Pancreas (tissue), 10 donors: ENCODE measurements around the gene HOXC13. TPM values are rescaled to one million over a fixed set of nuclear protein-coding genes. Genes with fewer than 3 reads are reported as not detected.

Source experiments
- ATAC-seq, 4 donors: fragments of 200-7000 bp; cut with Tn5 transposase; one replicate each; pipeline versions ENCODE4 v1.8.0 to v1.9.1; 2020; ENCODE audit warnings: mild to moderate bottlenecking in 4 of 4, moderate library complexity in 4 of 4
- DNase-seq, 6 donors: peaks; one replicate each; pipeline ENCODE4 v3.0.0-alpha.2; 2020
- FAIRE-seq: peaks from 2 replicates; lab custom pipeline; 2012; peaks lifted over from hg19 to GRCh38; lab: Jason Lieb, UNC
- H3K27ac ChIP-seq, 4 donors: fragments of 200-600 bp; sonication (generic); 1 replicate in 3 of 4; 2 replicates in 1 of 4; pipeline versions ENCODE4 v1.5.0 to v1.8.0; 2020
- H3K27me3 ChIP-seq, 4 donors: fragments of 200-600 bp; one replicate each; pipeline ENCODE4 v1.8.0; 2021
- H3K36me3 ChIP-seq, 3 donors: fragments of 200-600 bp; sonication (generic) in 1 of 3; one replicate each; pipeline versions ENCODE4 v1.5.0 to v1.8.0; 2020 to 2021
- H3K4me1 ChIP-seq, 3 donors: fragments of 200-600 bp; one replicate each; pipeline ENCODE4 v1.8.0; 2021
- H3K4me3 ChIP-seq, 4 donors: fragments of 200-600 bp; sonication (generic) in 2 of 4; one replicate each; pipeline versions ENCODE4 v1.5.0 to v1.8.0; 2020 to 2021
- H3K9me3 ChIP-seq, 4 donors: fragments of 200-600 bp; one replicate each; pipeline ENCODE4 v1.8.0; 2021
- WGBS, 2 donors: extraction: QIAGEN DNeasy Blood & Tissue Kit; methylation state at CpG; one replicate each; pipeline ENCODE4 v1.1.7; 2013; 5-methylcytosine and 5-hydroxymethylcytosine counted together
- intact Hi-C, 3 donors: fragments of 100-400 bp; cut with DNase I; formaldehyde crosslinking; loops; one replicate each; pipeline versions ENCODE4 v1.11.1 to v1.14.2; 2022
- polyA plus RNA-seq, 2 donors: library from polyadenylated mRNA; stranded (reverse); fragments of 200-250 nt; gene quantifications; one replicate each; pipeline ENCODE4 v1.2.3, GENCODE V29; 2013
- total RNA-seq, 6 donors: library from RNA; stranded (reverse); fragmentation: NEBNext Ultra II Directional in 4 of 6; extraction: Animal tissue kit (Norgen Biotek cat#: 25700) in 4 of 6; gene quantifications; one replicate each; pipeline versions ENCODE4 v1.2.1 to v1.2.4, GENCODE V29; 2021 to 2023
- TF ChIP-seq, protein P1 (sequence below), 4 donors: fragments of 200-600 bp; sonication (generic) in 3 of 4; IDR thresholded peaks; one replicate each; pipeline versions ENCODE4 v1.5.0 to v1.8.0; 2021; ENCODE audit warnings: antibody characterized with exemption in 4 of 4
- donor health status: healthy with polysubstance abuse.
- donor health status: DM: no; HTN: no; CAD: no; lungs with moderate emphysema.
- donor health status: DM: no; HTN: no; CAD: no.
- donor health status: control.
- donor health status: control.
- donor health status: Bipolar disorder and iron deficiency.
- donor health status: DM: yes; HTN: yes; CAD: no.
- donor health status: DM: no; HTN: no; CAD: no.
- donor health status: DM: no; HTN: no; CAD: no.
- donor health status: DM: yes; HTN: yes; CAD: no.

Gene HOXC13
- total and polyA plus RNA-seq, 8 donors = 0.06 TPM; not detected in 7

DNA sequence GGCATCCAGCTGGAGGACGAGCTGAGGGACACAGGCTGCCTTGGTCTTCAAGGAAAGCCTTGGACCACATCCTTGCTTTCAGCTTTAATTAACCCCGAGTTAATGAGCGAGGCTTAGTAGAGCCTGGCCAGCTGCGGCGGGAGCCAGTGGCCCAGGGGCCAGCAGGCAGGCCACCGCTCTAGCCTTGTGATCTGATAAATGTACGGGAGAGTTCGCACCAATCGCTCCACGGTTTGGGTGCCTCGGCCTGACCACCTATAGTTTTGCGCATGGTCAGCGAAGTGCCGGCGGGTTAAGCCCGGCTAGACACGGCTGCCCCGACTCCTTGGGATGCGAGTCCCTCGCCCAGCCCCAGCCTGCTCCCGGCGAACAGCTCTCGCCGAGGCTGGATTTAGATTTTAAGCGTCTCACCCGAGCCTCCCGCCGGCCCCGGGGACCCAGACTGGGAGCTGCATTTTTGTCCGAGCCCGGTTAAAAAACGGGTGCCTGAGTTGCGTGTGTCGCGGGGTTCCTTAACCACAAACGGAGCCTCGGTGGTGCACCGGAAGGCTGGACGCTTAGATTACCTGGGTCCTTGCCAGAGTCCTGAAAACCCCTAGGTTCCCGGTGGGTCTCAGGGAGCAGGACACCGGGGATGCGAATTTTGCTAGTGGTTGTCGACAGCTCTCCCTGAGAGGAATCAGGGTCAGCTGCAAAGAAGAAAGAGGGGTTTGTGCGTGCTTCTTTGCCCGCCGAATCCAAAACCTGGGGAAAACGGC lies 13.1 kb downstream of the HOXC13 start:
- no peak for FAIRE-seq
- peaks cover 7 to 67% (median 20%) of the 10 kb centered on the region in 4 donors for H3K27me3 ChIP-seq

DNA sequence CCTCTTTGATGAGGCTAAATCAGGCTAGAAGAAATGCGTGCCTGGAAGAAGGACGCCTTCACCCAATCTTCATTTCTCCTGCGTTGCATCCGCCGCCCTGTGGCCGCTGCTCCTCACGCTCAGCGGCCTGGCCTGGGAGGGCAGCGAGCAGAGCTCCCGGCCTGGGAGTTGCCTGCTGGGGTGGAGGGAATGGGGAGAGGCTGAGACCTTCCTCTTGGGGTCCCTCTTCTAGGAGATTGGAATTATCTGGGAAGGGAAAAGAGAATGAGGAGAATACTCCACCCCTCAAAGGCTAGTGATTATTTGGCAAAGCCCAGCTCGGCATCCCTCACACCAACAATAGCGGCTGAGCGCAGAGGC lies 13.7 kb downstream of the HOXC13 start:
- DNase-seq (peak in 1 of 6 donors; percentile 24), FAIRE-seq (no peak), ATAC-seq (no peak)
- TF ChIP-seq, protein P1, sequence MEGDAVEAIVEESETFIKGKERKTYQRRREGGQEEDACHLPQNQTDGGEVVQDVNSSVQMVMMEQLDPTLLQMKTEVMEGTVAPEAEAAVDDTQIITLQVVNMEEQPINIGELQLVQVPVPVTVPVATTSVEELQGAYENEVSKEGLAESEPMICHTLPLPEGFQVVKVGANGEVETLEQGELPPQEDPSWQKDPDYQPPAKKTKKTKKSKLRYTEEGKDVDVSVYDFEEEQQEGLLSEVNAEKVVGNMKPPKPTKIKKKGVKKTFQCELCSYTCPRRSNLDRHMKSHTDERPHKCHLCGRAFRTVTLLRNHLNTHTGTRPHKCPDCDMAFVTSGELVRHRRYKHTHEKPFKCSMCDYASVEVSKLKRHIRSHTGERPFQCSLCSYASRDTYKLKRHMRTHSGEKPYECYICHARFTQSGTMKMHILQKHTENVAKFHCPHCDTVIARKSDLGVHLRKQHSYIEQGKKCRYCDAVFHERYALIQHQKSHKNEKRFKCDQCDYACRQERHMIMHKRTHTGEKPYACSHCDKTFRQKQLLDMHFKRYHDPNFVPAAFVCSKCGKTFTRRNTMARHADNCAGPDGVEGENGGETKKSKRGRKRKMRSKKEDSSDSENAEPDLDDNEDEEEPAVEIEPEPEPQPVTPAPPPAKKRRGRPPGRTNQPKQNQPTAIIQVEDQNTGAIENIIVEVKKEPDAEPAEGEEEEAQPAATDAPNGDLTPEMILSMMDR (IDR thresholded peaks at IDR 0.05) = no peak
- Histone ChIP-seq H3K9me3 (no peaks in the 10 kb centered on the region), H3K4me3 (no peak overlapping the region), H3K27me3 (peaks cover 7 to 68% (median 20%) of the 10 kb centered on the region in 4 donors), H3K4me1 (no peaks in the 10 kb centered on the region), H3K36me3 (no peaks in the 10 kb centered on the region), H3K27ac (no peak overlapping the region)
- WGBS, 2 donors = 7 to 11% methylated on average over 13 of the region's 13 CpGs
- intact Hi-C loops = no loop called here

More for the DNA sequence above, 13.1 kb downstream of the HOXC13 start:
- Histone ChIP-seq H3K4me1 (no peaks in the 10 kb centered on the region), H3K4me3 (no peak overlapping the region), H3K9me3 (no peaks in the 10 kb centered on the region), H3K27ac (no peak overlapping the region), H3K36me3 (no peaks in the 10 kb centered on the region)
- intact Hi-C loops = no loop called here
- 5 to 6% methylated on average over 47 of the region's 47 CpGs for whole genome bisulfite sequencing, 2 donors
- ATAC-seq = no peak
- no peak for DNase-seq
- TF ChIP-seq, protein P1 (IDR thresholded peaks at IDR 0.05) = no peak

DNA sequence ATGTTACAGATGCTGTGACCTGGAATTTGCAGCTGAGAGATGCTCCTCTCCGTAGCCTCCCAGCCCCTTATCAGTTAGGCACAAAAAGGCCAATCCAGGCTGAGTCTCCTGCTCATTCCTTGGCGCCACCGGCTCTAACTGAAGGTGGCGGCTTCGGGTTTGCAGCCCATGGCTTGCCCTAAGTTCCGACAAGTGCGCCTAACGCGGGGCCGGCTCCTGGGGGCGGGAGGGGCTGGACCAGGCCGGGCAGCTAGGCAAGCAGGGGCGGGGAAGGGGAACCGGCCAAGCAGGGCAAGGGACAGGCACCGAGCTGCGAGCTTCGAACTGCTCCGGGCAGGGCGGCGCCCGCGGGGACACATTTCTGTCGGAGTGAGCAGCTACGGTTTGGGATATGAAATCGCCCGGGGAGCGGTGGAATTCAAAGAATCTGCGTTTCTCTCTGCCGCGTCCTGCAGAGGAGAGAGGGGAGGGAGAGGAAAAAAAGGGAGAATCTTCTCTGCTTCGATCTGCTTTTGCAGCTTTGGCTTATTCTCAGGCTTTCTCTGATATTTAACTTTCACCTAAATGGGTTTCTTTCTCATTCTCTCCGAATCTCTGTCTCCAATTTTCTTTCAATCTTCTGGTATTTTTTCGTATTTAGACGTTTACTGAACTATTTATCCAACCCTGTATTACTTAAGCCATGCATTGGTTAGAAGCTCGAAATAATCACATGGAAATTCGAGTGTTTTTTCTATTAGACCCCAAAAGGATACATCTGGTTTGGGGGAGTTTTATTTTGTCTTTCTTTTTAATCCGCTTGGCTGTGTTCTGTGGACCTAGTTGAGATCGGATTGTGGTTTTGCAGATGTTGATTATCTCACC lies 14.5 kb downstream of the HOXC13 start:
- intact Hi-C loops = no loop called here
- no peaks in the 10 kb centered on the region for H3K4me1 ChIP-seq
- TF ChIP-seq, protein P1 (IDR thresholded peaks at IDR 0.05) = no peak
- no peak for ATAC-seq
- no peak overlapping the region for H3K27ac ChIP-seq
- DNase-seq = peak in 1 of 6 donors; percentile 64
- no peaks in the 10 kb centered on the region for H3K36me3 ChIP-seq
- peaks cover 7 to 74% (median 21%) of the 10 kb centered on the region in 4 donors for H3K27me3 ChIP-seq
- H3K4me3 ChIP-seq = no peak overlapping the region
- FAIRE-seq = no peak
- no peaks in the 10 kb centered on the region for H3K9me3 ChIP-seq
- WGBS, 2 donors = 5 to 6% methylated on average over 38 of the region's 38 CpGs

DNA sequence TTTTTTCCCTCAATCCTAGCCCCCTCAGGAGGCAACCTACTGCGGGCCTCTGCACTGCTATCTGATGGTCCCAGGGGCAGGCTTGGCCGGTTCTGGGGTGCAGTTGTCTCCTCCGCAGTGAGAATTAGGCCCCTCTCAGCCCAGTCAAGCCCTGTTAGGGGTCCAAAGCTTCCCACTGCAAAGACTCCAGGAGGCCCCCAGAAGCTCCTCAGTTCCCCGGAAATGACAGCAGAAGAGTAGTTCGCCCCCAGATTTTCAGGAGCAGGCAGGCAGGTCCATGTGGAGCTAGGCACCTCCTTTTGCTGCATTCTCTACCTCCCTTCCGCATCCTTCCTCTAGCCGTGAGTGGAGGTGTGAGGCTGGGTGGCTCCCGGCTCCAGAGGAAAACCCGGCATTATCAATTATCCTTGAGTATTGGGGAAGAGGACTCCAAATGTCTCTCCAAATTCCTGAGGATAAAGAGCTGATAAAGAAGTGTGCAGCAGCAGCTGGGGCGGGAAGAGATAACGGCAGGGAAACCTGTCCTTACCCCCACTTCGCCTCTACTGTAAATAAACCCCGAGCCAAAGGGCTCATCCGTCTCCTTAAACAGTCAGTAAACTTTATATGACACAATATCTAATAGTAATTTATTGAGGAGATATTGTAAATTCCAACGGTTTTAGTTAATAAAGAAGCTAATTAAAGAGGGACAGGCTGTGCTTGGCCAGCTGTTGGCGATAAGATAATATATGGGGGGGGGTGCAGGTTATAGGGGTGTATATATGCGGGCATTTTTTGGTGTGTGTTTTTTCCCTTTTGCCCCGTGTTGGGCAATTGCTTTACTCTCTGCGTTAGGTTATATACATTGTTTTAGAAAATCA lies 15.4 kb downstream of the HOXC13 start:
- H3K9me3 ChIP-seq = no peaks in the 10 kb centered on the region
- intact Hi-C loops = no loop called here
- H3K36me3 ChIP-seq = no peaks in the 10 kb centered on the region
- H3K27ac ChIP-seq = no peak overlapping the region
- H3K27me3 ChIP-seq = peaks cover 7 to 84% (median 24%) of the 10 kb centered on the region in 4 donors
- FAIRE-seq (no peak), ATAC-seq (no peak), DNase-seq (peak in 1 of 6 donors; percentile 15)
- 7% methylated on average over 19 of the region's 19 CpGs for WGBS, 2 donors
- no peak overlapping the region for H3K4me3 ChIP-seq
- no peaks in the 10 kb centered on the region for H3K4me1 ChIP-seq
- TF ChIP-seq, protein P1 (IDR thresholded peaks at IDR 0.05) = no peak
